ENCODE results near the gene RPAIN. TPM values are rescaled to one million over a fixed set of nuclear protein-coding genes. Genes with fewer than 3 reads are reported as not detected.

Gene RPAIN
- total RNA-seq, 1 experiment from 2014 or later = 30.5 TPM

GRCh38 chr17:5480962-5481361 lies 61.0 kb downstream of the RPAIN start:
- no peaks in the 10 kb centered on the region for H3K4me1 ChIP-seq
- Mint-ChIP-seq H3K9me3 (ENCODE audit: unreplicated experiment) (no peaks in the 10 kb centered on the region), H3K27ac (ENCODE audit: unreplicated experiment) (no peak overlapping the region), H3K36me3 (ENCODE audit: insufficient read depth, unreplicated experiment) (peaks cover 48% of the 10 kb centered on the region), H3K27me3 (ENCODE audit: insufficient read depth, unreplicated experiment) (no peaks in the 10 kb centered on the region), H3K4me1 (ENCODE audit: low read depth, unreplicated experiment) (no peaks in the 10 kb centered on the region), H3K4me3 (ENCODE audit: unreplicated experiment) (no peak overlapping the region)
- no peak for DNase-seq
- H3K9me3 ChIP-seq = no peaks in the 10 kb centered on the region
- H3K4me3 ChIP-seq (ENCODE audit: low read depth, low read length) = no peak overlapping the region
- ChIA-PET POLR2A (no interaction called here), CTCF (no interaction called here)
- no TSS peak for BruUV-seq (replicated peaks)
- intact Hi-C loops (cut with micrococcal nuclease; ENCODE audit: unreplicated experiment) = no loop called here
- H3K36me3 ChIP-seq (ENCODE audit: control insufficient read depth, insufficient read depth, low read length) = no peaks in the 10 kb centered on the region; the same call in 1 of the 2 replicates
- TF ChIP-seq CTCF (IDR thresholded peaks at IDR 0.05; ENCODE audit: insufficient read depth in 1 of 2, low read depth in 1 of 2, low read length in 1 of 2, severe bottlenecking in 1 of 2, unreplicated experiment in 1 of 2) = no peak
- H3K27me3 ChIP-seq (replicated peaks; ENCODE audit: control insufficient read depth, insufficient read depth, low read length) = no peaks in the 10 kb centered on the region

- H3K27me3 ChIP-seq (replicated peaks; ENCODE audit: control insufficient read depth, insufficient read depth, low read length) = no peaks in the 10 kb centered on the region
- POLR2A ChIA-PET = no interaction called here
- TF ChIP-seq CTCF (IDR thresholded peaks at IDR 0.05; ENCODE audit: insufficient read depth in 1 of 2, low read depth in 1 of 2, low read length in 1 of 2, severe bottlenecking in 1 of 2, unreplicated experiment in 1 of 2) = no peak
Observed at GRCh38 chr17:5481451-5481850, 61.5 kb downstream of the RPAIN start.

More at GRCh38 chr17:5481451-5481850, 61.5 kb downstream of the RPAIN start:
- CTCF ChIA-PET = no interaction called here
- no TSS peak for BruUV-seq (replicated peaks)
- Mint-ChIP-seq H3K36me3 (ENCODE audit: insufficient read depth, unreplicated experiment) (peaks cover 50% of the 10 kb centered on the region), H3K9me3 (ENCODE audit: unreplicated experiment) (no peaks in the 10 kb centered on the region), H3K27ac (ENCODE audit: unreplicated experiment) (no peak overlapping the region), H3K4me3 (ENCODE audit: unreplicated experiment) (no peak overlapping the region), H3K27me3 (ENCODE audit: insufficient read depth, unreplicated experiment) (no peaks in the 10 kb centered on the region), H3K4me1 (ENCODE audit: low read depth, unreplicated experiment) (no peaks in the 10 kb centered on the region)
- intact Hi-C loops (cut with micrococcal nuclease; ENCODE audit: unreplicated experiment) = no loop called here
- Histone ChIP-seq H3K4me3 (ENCODE audit: low read depth, low read length) (no peak overlapping the region), H3K9me3 (no peaks in the 10 kb centered on the region), H3K4me1 (no peaks in the 10 kb centered on the region), H3K36me3 (ENCODE audit: control insufficient read depth, insufficient read depth, low read length) (no peaks in the 10 kb centered on the region; the same call in 1 of the 2 replicates)
- no peak for DNase-seq

Other genes starting within 250 kb of the RPAIN start
- gene ZNF594, start 228.3 kb upstream of the RPAIN start, total RNA-seq (2022) = 6.2 and 7.5 TPM in 2 replicates
- gene SCIMP, start 185.3 kb upstream of the RPAIN start, total RNA-seq (2022) = not detected in 2 replicates
- gene RABEP1, start 137.9 kb upstream of the RPAIN start, total RNA-seq (2022) = 21.8 and 22.4 TPM in 2 replicates
- 52.3 and 56.6 TPM in 2 replicates for gene NUP88, start 520 bp upstream of the RPAIN start, total RNA-seq (2022)
- gene C1QBP, start 19.0 kb downstream of the RPAIN start, total RNA-seq (2022) = 129 and 149 TPM in 2 replicates
- gene DHX33, start 48.8 kb downstream of the RPAIN start, total RNA-seq (2022) = 15.5 and 17.1 TPM in 2 replicates
- gene DERL2, start 66.0 kb downstream of the RPAIN start, total RNA-seq (2022) = 34.1 and 34.9 TPM in 2 replicates
- 11.7 and 13.9 TPM in 2 replicates for gene MIS12, start 66.4 kb downstream of the RPAIN start, total RNA-seq (2022)
- gene NLRP1, start 164.3 kb downstream of the RPAIN start, total RNA-seq (2022) = 0.09 and 0.28 TPM in 2 replicates